Breast epithelium (tissue), 3 donors: ENCODE data around the gene MDC1.

Source experiments
- CTCF ChIP-seq, 3 donors: fragments of 450-650 bp; IDR thresholded peaks; one replicate each; pipeline ENCODE4 v1.5.1; 2016 to 2017; ENCODE audit warnings: antibody characterized with exemption in 3 of 3, mild to moderate bottlenecking in 3 of 3, moderate library complexity in 3 of 3
- POLR2A ChIP-seq: fragments of 450-650 bp; IDR thresholded peaks from one replicate; pipeline ENCODE4 v1.6.1; 2016; ENCODE audit warnings: antibody characterized with exemption, mild to moderate bottlenecking, moderate library complexity

GRCh38 chr6:30730601-30731435 is 13.7 kb upstream of the MDC1 start:
- TF ChIP-seq POLR2A, result no peak
- peak; percentile 51 to 86 (median 61) for TF ChIP-seq CTCF (IDR thresholded peaks at IDR 0.05)
